H1 (cell line): ENCODE results near the gene KRT13.

Experiments
- CEBPB ChIP-seq: IDR thresholded peaks from 2 replicates; pipeline ENCODE4 v1.6.1; 2012; ENCODE audit warnings: low read depth, low read length
- CHD7 ChIP-seq: fragments of 300-600 bp; sonication (generic); IDR thresholded peaks from 2 replicates; pipeline ENCODE4 v1.7.1; 2012; ENCODE audit warnings: low read length, moderate library complexity, mild to moderate bottlenecking, inconsistent platforms; ENCODE audit not compliant: insufficient replicate concordance
- CTCF ChIP-seq, 3 experiments: IDR thresholded peaks; 1 replicate in 2 of 3; 2 replicates in 1 of 3; pipeline versions ENCODE4 v1.5.1 to v1.6.1; 2011; ENCODE audit warnings: low read length in 3 of 3, mild to moderate bottlenecking in 3 of 3, inconsistent platforms in 2 of 3, low read depth in 1 of 3, moderate library complexity in 1 of 3; ENCODE audit not compliant: insufficient read depth in 1 of 3; ENCODE audit errors: control extremely low read depth in 1 of 3
- EZH2 ChIP-seq: fragments of 200-600 bp; sonication (generic); IDR thresholded peaks from 2 replicates; pipeline ENCODE4 v1.7.1; 2012; ENCODE audit warnings: low read depth, mild to moderate bottlenecking, moderate library complexity, low read length, inconsistent platforms; ENCODE audit not compliant: severe bottlenecking
- FOSL1 ChIP-seq: IDR thresholded peaks from 2 replicates; pipeline ENCODE4 v1.6.1; 2011; ENCODE audit warnings: mild to moderate bottlenecking, low read depth, low read length, moderate library complexity; ENCODE audit not compliant: insufficient read depth
- JUN ChIP-seq: IDR thresholded peaks from 2 replicates; pipeline ENCODE4 v1.6.1; 2011; ENCODE audit warnings: low read depth, mild to moderate bottlenecking, improper control_type of control experiment, low read length
- JUND ChIP-seq: IDR thresholded peaks from 2 replicates; pipeline ENCODE4 v1.6.1; 2011; ENCODE audit warnings: mild to moderate bottlenecking, improper control_type of control experiment, low read length
- POLR2A ChIP-seq, 2 experiments: IDR thresholded peaks; 1 replicate in 1 of 2; 2 replicates in 1 of 2; pipeline ENCODE4 v1.6.1; 2011; ENCODE audit warnings: low read depth in 2 of 2, low read length in 2 of 2, mild to moderate bottlenecking in 2 of 2; ENCODE audit errors: control extremely low read depth in 1 of 2
- POLR2AphosphoS5 ChIP-seq: IDR thresholded peaks from 2 replicates; pipeline ENCODE4 v1.6.1; 2011; ENCODE audit warnings: low read depth, low read length
- TAF1 ChIP-seq: IDR thresholded peaks from 2 replicates; pipeline ENCODE4 v1.6.1; 2011; ENCODE audit warnings: mild to moderate bottlenecking, low read depth, low read length
- USF2 ChIP-seq: IDR thresholded peaks from 2 replicates; pipeline ENCODE4 v1.6.1; 2011; ENCODE audit warnings: low read length, improper control_type of control experiment
- ZNF274 ChIP-seq: IDR thresholded peaks from 2 replicates; pipeline ENCODE4 v1.7.0; 2012; ENCODE audit warnings: low read length, borderline replicate concordance; ENCODE audit errors: extremely low read depth
- TF ChIP-seq, protein P1 (sequence below): IDR thresholded peaks from 2 replicates; pipeline ENCODE4 v1.6.1; 2012; ENCODE audit warnings: inconsistent platforms

- TF ChIP-seq ZNF274 (no peak), CTCF (IDR thresholded peaks at IDR 0.05; ENCODE audit: control extremely low read depth in 1 of 3, insufficient read depth in 1 of 3, low read depth in 1 of 3, low read length in 3 of 3) (no peak), EZH2 (no peak), JUN (no peak), POLR2A (IDR thresholded peaks at IDR 0.05; ENCODE audit: control extremely low read depth in 1 of 2, low read depth in 2 of 2, low read length in 2 of 2) (no peak), TAF1 (no peak), CEBPB (no peak), JUND (no peak), USF2 (no peak), CHD7 (no peak), POLR2AphosphoS5 (no peak), FOSL1 (no peak)
- TF ChIP-seq, protein P1, sequence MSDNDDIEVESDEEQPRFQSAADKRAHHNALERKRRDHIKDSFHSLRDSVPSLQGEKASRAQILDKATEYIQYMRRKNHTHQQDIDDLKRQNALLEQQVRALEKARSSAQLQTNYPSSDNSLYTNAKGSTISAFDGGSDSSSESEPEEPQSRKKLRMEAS: no peak
These were observed 48.7 kb upstream of the KRT13 start for GRCh38 chr17:41553987-41554680.
